GM19328 (cell line): Measurements from ENCODE around the gene CECR2.
"Not testable (repeated sequence)": the region's sequence is repeated elsewhere in the genome, so short reads cannot be mapped to it uniquely, and the experiment has no call there.

ENCODE experiments used
- ATAC-seq: cut with Tn5 transposase; IDR thresholded peaks from one replicate; pipeline ENCODE4 v1.9.1; 2021; ENCODE audit warnings: mild to moderate bottlenecking, moderate library complexity; ENCODE audit not compliant: unreplicated experiment

Gene CECR2

DNA sequence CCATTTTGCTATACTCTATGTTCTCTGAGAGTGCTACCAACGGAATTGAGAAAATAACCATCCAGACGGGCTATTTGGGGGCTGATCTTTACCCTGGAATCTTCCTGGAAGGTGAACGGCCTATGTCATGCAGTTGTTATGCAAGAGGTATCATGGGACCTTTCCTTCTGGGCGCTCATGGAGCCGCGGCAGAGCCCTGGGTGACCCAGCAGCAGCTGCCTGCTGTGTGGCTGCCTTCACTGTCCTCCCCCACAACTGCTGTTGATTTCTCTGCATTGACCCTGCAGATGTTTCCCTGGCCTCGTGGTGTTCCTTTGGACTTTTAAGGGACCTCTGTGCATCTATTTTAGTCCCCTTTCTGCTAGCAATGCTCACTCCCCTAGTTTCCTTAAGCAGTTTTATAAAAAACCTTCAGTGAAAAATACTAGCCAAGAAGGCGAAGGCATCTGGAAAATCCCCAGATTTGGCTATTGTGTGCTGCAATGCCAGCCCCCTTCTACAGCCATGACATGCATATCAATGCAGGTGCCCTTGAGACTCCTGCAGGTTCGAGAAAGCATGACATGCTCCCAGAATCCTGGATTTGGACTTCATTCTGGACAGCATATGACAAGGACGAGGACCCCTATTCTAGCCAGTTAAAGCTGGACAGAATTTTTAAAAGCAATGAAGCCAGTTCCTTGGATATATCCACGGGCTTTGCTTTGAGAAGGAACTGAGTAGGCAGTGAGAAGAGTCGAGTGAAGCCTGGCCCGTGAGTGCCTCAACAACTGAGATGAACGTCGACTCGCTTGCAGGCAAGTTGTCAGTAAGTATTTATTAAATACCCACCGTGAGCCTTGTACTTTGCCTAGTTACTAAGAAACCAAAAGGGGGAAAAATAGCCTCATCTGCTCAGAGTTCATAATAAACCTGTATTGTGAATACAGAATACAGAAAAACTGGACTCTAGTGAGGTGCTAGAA lies 193.9 kb downstream of the CECR2 start, which contains the start of gene SLC25A18:
TSS of gene SLC25A18 (plus strand) at position 593 of the 965 bp plus-strand sequence. CDS start 16,447 bp downstream, outside the sequence.
- no peak for ATAC-seq

GRCh38 chr22:17563936-17564391 lies 194.7 kb downstream of the CECR2 start:
- ATAC-seq = no peak

DNA sequence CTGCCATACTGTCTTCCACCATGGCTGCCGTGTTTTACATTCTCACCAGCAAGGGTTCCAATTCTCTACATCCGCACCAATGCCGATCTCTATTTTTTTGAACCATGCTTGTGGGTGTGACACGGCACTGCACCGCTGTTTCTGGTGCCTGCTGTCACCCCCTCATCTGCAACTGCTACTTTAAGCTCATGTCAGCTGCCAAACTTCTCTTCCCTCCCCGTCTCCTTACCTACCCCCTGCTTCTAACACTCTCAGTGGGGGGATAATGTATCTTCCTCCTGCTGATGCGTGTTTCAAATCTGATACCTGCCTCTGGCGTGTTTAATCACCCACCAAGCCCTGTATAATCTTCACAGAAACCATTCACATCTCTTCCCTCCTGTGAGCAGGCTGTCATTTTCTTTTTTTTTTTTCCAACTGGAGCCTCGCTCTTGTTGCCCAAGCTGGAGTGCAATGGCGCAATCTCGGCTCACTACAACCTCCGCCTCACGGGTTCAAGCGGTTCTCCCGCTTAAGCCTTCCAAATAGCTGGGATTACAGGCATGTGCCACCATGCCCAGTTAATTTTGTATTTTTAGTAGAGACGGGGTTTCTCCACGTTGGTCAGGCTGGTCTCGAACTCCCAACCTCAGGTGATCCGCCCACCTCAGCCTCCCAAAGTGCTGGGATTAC lies 196.9 kb downstream of the CECR2 start:
- ATAC-seq = not testable (repeated sequence)

DNA sequence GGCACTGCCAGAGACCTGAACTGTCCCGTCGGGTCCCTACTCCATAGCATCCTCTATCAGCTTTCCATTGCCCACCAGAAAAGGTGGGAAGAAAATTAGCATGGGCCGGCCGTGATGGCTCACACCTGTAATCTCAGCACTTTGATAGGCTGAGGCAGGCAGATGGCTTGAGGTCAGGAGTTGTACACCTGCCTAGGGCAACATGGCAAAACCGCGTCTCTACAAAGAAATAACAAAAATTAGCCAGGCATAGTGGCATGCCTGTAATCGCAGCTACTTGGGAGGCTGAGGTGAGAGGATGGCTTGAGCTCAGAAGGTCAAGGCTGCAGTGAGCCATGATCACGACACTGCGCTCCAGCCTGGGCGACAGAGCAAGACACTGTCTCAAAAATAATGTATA lies 197.5 kb downstream of the CECR2 start:
- no peak for ATAC-seq

DNA sequence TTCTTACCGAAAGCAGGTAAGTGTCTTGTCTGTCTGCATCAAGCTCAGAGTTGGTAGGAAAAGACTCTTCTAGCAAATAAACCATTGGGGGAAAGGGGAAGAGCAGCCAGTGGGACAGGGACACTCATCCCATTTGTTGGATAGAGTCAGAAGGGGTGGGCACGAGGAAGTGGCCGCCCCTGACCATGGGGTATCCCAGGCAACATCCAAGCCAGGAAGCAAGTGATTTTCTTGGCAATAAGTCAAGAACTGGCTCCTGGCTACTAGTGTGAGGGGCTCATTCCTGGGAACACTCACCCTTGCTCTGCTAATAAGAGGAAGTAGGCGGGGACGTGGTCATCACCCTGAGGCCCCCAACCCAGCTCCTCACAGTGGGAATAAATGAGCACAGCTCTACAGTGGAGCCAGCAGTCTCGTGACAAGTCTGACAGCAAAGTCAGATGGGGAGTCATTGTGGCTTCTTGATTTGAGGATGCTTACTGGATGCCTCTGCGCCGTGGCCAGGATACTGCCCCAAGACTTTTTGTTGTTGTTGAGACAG lies 200.8 kb downstream of the CECR2 start:
- no peak for ATAC-seq

DNA sequence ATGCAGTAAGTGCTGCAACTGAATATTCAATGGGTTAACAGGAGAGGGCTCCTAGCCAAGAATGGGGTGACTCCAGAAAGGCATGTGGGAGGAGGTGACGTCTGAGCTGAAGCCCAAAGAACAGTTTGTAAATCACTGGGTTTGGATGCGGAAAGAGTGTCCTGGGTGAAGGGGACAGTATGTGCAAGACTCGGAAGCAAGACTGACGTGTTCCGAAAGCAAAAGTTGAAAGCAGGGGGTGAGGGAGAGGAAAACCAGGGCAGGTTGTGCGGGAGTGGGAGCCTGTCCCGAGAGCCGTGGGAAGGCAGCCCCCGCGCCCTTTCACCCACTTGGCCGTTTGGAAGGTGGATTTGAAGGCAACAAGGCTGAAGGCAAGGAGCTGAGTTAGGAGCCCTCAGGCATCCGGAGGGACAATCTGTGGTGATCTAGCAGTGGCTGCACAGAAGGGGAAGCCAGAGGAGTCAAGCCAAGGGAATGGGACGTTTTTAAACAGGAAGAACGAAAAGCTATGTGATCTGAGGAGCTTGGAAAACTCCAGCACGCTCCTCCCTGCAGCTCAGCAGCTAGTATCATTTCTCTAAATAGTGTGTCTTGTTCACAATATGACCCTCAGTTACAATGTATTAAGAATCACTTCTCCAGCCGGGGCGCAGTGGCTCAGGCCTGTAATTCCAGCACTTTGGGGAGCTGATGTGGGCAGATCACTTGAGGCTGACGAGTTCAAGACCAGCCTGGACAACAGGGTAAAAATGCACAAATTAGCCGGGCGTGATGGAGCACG lies 201.8 kb downstream of the CECR2 start:
- no peak for ATAC-seq

GRCh38 chr22:17575151-17575550 lies 205.9 kb downstream of the CECR2 start:
- ATAC-seq = no peak

GRCh38 chr22:17575681-17576080 lies 206.4 kb downstream of the CECR2 start:
- ATAC-seq = no peak

- no peak for ATAC-seq
Observed at GRCh38 chr22:17576470-17576869, 207.2 kb downstream of the CECR2 start.

- no peak for ATAC-seq
Observed at GRCh38 chr22:17578136-17578754, 209.0 kb downstream of the CECR2 start.

- no peak for ATAC-seq
Observed at GRCh38 chr22:17579535-17579981, 210.3 kb downstream of the CECR2 start.

- no peak for ATAC-seq
Observed at GRCh38 chr22:17580441-17581031, 211.3 kb downstream of the CECR2 start.

GRCh38 chr22:17581056-17581455 lies 211.8 kb downstream of the CECR2 start:
- ATAC-seq = no peak

- no peak for ATAC-seq
Observed at GRCh38 chr22:17581631-17582030, 212.4 kb downstream of the CECR2 start.

GRCh38 chr22:17583151-17583550 lies 213.9 kb downstream of the CECR2 start:
- no peak for ATAC-seq

GRCh38 chr22:17586831-17587440 lies 217.7 kb downstream of the CECR2 start:
- ATAC-seq = no peak

GRCh38 chr22:17587629-17588028 lies 218.4 kb downstream of the CECR2 start:
- no peak for ATAC-seq

- no peak for ATAC-seq
Observed at GRCh38 chr22:17588606-17589005, 219.3 kb downstream of the CECR2 start.

GRCh38 chr22:17589810-17590375 lies 220.6 kb downstream of the CECR2 start:
- ATAC-seq = no peak
